ENCODE data around the gene OR2T35. TPM values are rescaled to one million over a fixed set of nuclear protein-coding genes. Genes with fewer than 3 reads are reported as not detected.
"Not testable (repeated sequence)": the region's sequence is repeated elsewhere in the genome, so short reads cannot be mapped to it uniquely, and the experiment has no call there.

The OR2T35 gene, protein sequence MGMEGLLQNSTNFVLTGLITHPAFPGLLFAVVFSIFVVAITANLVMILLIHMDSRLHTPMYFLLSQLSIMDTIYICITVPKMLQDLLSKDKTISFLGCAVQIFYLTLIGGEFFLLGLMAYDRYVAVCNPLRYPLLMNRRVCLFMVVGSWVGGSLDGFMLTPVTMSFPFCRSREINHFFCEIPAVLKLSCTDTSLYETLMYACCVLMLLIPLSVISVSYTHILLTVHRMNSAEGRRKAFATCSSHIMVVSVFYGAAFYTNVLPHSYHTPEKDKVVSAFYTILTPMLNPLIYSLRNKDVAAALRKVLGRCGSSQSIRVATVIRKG
- not detected for total RNA-seq

DNA sequence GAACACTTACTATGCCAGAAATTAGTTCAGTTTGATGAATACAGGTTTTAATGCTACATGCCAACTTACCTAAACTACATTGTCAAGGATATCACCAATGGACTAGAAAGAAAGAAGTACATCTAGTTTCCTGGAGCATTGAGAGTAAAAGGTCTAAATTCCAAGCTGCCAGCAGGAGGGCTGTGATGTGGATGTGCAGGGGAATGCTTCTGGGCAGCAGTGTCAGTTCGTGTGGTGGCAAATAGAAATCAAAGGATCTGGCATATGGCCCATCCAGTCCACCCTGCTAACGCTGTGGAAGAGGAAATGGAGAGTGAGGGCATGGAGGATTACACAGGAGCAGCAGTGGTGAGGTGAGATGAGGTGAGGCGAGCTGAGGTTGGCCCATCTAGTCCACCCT, at the start of gene OR2T35:
TSS of gene OR2T35 (minus strand) at position 101 of the 400 bp plus-strand sequence. CDS start 6,020 bp downstream, outside the sequence.
- ATAC-seq; H3K27ac Mint-ChIP-seq; H3K36me3 Mint-ChIP-seq; DNase-seq (ENCODE audit: low spot score in 2 of 2); H3K9me3 Mint-ChIP-seq: not testable (repeated sequence)

DNA sequence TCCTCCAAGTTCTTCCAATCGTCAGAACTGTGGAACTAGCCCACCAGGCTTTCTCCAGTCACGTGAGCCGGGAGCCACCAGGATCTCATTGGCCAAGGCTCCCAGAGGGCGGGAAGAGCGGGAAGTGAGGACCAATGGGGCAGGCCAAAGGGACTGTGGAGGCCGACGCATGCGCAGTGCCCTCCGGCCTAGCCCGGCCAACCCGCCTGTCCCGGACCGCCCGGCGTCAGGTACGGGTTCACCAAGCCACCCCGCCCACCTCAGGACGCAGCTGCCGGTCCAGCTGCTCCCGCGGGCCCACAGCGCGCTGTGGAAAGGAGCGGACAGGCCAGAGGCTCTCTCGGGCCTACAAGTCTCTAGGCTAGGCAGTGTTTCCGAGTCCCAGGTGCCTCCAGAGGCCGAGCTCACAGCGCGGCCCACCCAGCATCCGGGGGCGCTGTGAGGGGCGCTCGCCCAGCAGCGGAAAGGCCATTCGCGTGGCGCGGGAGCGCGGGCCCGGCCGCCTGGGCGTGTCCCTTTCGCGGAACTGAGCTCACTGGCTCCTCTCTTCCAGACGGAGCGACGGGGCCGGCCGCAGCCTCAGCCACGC, 46.6 kb upstream of the OR2T35 start:
- DNase-seq (ENCODE audit: low spot score in 2 of 2) (no peak), ATAC-seq (no peak)
- no peak overlapping the region for H3K27ac Mint-ChIP-seq
- H3K9me3 Mint-ChIP-seq: peaks cover 10 to 12% of the 10 kb centered on the region in 2 donors
- peaks cover 6 to 11% of the 10 kb centered on the region in 2 donors for H3K36me3 Mint-ChIP-seq

DNA sequence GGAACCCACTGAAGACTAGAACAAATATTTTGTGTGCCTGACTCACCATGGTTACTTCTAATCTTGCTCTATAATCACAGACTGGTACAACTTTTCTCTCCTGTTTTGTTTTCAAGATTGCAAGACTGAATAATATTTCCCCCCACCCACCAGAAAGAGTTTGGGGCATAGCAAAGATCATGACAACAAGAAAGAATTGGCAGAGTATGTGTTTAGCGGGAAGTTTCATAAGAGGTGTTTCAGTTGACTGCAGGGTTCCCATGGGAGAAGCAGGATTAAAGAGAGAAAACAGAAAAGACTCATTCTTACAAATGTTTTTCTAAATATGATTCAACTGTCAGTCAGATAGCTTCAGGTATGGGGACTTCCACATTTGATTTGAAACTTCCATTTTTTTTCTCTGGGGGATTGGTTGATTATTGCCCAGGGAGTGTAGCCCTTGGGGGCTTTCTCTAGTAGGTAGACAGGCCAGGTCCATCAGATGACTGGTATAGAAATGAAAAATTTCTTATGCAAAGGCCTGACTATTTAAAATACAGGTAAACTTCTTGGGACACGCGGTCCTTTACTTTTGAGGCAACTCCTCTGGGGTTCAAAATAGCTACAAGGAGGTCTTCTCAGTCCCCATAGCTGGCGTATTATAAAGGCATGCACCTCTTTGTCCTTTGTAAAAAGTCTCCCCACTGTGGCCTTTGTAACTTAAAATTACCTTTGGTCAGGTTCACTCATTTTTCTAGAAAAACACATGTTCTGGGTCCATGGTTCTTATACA, 43.6 kb upstream of the OR2T35 start:
- H3K27ac Mint-ChIP-seq: no peak overlapping the region
- ATAC-seq (peak in 1 of 2 donors; percentile 22), DNase-seq (ENCODE audit: low spot score in 2 of 2) (no peak)
- peaks cover 10 to 12% of the 10 kb centered on the region in 2 donors for H3K9me3 Mint-ChIP-seq
- peaks cover 6 to 11% of the 10 kb centered on the region in 2 donors for H3K36me3 Mint-ChIP-seq

- no peak for DNase-seq (ENCODE audit: low spot score in 2 of 2)
- H3K36me3 Mint-ChIP-seq: peaks cover 0 to 6% of the 10 kb centered on the region in 2 donors
- peak; percentile 78 to 80 for ATAC-seq
- no peak overlapping the region for H3K27ac Mint-ChIP-seq
- peaks cover 6 to 7% of the 10 kb centered on the region in 2 donors for H3K9me3 Mint-ChIP-seq
These were observed 41.7 kb upstream of the OR2T35 start for GRCh38 chr1:248686815-248687214.

- peak overlapping the region in 1 of 2 donors; percentile 38 for H3K27ac Mint-ChIP-seq
- no peak for DNase-seq (ENCODE audit: low spot score in 2 of 2)
- H3K36me3 Mint-ChIP-seq: no peaks in the 10 kb centered on the region
- ATAC-seq: no peak
- no peaks in the 10 kb centered on the region for H3K9me3 Mint-ChIP-seq
These were observed 36.6 kb upstream of the OR2T35 start for GRCh38 chr1:248681651-248682050.

GRCh38 chr1:248670003-248670402, 24.9 kb upstream of the OR2T35 start:
- DNase-seq (ENCODE audit: low spot score in 2 of 2) (no peak), ATAC-seq (no peak)
- H3K36me3 Mint-ChIP-seq: peaks cover 0 to 4% of the 10 kb centered on the region in 2 donors
- no peak overlapping the region for H3K27ac Mint-ChIP-seq
- peaks cover 0 to 3% of the 10 kb centered on the region in 2 donors for H3K9me3 Mint-ChIP-seq

DNA sequence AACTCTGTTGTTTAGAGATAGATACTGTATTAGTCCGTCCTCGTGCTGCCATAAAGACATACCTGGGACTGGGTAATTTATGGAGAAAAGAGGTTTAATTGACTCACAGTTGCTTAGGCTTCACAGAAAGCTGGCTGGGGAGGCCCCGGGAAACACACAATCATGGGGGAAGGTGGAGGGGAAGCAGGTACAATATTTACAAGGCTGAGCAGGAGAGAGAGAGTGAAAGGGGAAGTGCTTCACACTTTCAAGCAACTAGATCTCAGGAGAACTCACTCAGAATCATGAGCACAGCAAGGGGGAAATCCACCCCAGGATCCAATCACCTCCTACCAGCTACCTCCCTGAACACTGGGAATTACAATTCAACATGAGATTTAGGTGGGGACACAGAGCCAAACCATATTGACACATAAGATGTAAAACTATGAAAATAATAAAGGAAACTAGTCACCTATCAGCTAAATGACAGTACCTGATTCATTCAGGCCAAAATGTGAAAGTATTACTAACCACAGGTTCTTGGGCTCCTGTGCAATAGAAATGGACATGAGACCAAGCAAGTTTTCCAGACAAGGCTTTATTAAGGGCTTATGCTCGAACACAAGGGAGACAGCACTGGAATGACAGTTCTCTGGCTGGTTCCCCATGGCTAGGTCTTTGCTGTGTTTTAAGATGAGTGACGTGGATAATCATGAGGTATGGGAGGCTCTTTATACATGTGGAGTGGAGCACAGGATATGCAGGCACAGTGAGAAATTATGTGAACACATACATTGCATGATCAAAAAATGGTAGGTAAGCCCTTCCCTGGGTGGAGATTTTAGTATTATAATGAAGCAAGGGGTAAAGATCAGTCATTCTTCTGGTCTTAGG, 18.6 kb upstream of the OR2T35 start:
- DNase-seq (ENCODE audit: low spot score in 2 of 2): not testable (repeated sequence)

DNA sequence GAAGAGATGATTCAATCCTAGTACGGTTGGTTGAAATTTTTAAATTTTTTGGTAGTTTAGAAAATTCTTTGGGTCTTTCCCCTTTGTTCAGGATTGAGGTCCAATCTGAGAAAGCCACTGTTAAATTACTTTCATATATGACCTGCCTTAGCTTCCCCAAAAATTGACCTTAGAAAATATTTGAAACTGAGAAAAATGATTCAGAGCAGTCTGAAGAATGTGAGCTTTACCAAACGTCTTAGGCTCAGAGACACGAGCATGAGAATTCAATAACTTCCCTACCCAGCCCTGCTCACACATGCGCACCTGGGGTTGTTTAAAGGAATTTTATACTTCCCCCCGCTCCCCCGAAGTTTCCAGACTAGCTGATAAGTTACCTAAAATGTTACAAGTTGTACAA, 11.7 kb upstream of the OR2T35 start:
- H3K27ac Mint-ChIP-seq; DNase-seq (ENCODE audit: low spot score in 2 of 2); H3K9me3 Mint-ChIP-seq; ATAC-seq; H3K36me3 Mint-ChIP-seq: not testable (repeated sequence)

More for the DNA sequence above, 18.6 kb upstream of the OR2T35 start:
- not testable (repeated sequence) for H3K36me3 Mint-ChIP-seq, H3K9me3 Mint-ChIP-seq
- peak in 1 of 2 donors; percentile 77 for ATAC-seq
- H3K27ac Mint-ChIP-seq: peak overlapping the region in 1 of 2 donors; percentile 50

DNA sequence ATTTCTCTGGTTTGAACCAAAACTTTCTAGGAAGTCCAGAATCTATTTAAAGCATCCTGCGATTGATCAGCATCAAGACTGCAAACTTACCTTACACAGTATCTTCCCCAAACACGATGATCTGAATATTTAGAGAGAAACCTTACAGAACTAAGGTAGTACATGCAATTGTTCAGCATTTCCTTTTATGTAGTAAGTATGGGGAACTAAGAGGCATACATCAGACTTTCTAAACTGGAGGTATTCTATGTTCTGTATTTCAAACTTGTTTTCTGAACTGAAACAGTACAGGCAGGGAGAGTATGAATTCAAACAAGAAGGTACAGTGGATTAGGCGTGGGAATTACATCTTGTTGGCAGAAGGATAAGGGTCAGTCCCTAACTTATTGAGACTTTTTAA, 10.3 kb upstream of the OR2T35 start, which contains the start of gene OR2T27:
TSS of gene OR2T27 (minus strand) at position 175 of the 400 bp plus-strand sequence. CDS start 4,644 bp downstream, outside the sequence.
- not testable (repeated sequence) for H3K9me3 Mint-ChIP-seq; H3K27ac Mint-ChIP-seq; H3K36me3 Mint-ChIP-seq; ATAC-seq; DNase-seq (ENCODE audit: low spot score in 2 of 2)

DNA sequence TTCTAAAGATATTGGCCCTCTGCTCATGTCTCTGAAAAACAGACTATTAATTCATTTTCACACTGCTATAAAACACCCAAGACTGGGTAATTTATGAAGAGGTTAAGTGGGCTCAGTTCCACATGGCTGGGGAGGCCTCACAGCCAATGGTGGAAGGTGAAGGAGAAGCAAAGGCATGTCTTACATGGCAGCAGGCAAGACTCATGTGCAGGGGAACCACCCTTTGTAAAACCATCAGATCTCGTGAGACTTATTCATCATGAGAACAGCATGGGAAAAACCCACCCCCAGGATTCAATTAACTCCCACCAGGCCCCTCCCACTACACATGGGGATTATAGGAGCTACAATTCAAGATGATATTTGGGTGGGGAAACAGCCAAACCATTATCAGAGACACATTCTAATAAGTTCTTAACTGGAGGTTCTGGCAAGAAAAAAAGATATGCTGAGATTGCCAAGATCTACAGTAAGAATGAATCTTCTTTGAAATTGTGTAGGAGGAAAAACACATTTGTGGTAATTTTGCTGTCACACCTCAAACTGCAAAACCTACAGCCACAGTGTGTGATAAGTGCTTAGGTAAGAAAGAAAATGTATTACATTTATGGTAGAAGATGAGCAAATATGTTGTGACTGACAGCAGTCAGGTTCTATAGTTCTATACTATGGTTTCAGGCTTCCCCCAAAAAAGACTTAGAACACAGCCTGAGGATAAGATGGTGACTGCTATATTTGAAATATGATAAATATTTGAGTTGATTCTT, 3.9 kb upstream of the OR2T35 start:
- not testable (repeated sequence) for H3K36me3 Mint-ChIP-seq; H3K9me3 Mint-ChIP-seq; DNase-seq (ENCODE audit: low spot score in 2 of 2)
- ATAC-seq: peak in 1 of 2 donors; percentile 92
- H3K27ac Mint-ChIP-seq: peak overlapping the region in 1 of 2 donors; percentile 48

DNA sequence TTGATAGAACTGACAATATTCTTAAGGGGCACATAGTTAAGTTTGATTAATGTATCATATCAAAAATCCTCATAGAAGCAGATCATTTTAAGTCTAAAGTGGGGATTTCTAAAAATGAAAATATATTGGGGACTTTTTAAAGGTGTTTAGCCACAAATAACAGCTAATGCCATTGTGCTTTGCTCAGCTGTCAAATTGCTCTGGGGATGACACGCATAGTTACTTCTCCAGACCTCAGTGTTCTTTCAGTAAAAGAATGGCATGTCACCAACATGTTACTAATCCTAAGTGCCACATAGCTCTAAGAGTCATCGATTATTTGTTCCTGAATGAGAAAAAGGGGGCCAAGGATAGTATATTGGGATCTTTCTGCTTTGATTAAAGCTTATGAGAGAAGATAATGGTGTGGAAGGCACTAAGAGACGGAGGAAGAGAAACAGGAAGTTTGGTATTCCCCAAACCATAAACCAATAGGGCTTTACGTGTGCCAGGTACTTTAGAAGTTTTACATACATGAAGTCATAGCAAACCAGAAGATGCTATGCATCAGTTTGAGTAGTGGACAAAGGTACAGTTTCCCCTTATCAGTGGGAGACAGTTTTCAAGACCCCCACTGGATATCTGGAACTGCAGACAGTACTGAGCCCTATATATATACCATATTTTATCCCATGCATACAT, 2.0 kb downstream of the OR2T35 start:
- DNase-seq (ENCODE audit: low spot score in 2 of 2); H3K36me3 Mint-ChIP-seq; ATAC-seq; H3K27ac Mint-ChIP-seq; H3K9me3 Mint-ChIP-seq: not testable (repeated sequence)

DNA sequence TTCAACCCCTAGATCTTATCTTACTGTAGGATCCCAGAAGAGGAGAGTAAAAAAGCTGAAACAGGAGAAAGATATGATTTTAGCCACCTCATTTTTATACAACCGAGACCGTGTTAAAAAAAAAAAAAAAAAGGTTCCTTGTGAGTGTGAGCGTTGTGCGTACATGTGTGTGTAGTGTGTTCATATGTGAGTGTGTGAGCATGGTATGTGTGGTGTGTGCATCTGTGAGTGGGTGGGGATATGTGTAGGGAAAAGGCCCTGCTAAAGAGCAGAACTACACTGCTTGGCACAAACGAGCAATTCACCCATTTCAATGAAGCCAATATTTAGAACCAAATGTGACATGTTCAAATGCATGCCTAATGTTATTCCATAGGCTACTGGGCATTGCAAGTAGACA, 3.5 kb downstream of the OR2T35 start:
- H3K9me3 Mint-ChIP-seq: not testable (repeated sequence)

DNA sequence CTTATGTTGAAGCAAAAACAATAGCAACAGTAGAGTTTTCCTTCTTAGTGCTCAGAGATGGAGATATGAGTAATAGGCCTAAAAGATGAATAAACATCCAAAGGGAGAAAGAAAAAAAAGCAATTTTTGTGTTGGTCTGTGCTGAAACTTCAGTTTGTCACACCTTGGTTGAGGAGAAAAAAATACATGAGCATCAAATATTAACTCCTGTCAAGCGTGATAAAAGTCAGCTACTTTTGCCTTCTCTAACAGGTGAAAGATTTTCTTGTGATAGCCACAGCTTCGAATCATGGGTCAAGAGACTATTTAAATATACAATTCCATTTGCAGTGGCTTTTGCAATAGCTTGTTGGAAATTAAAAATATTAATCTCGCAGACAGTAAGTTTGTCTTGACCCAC, 4.2 kb downstream of the OR2T35 start:
- not testable (repeated sequence) for H3K27ac Mint-ChIP-seq; DNase-seq (ENCODE audit: low spot score in 2 of 2); ATAC-seq; H3K9me3 Mint-ChIP-seq; H3K36me3 Mint-ChIP-seq

More for the DNA sequence above, 3.5 kb downstream of the OR2T35 start:
- not testable (repeated sequence) for H3K36me3 Mint-ChIP-seq; H3K27ac Mint-ChIP-seq; DNase-seq (ENCODE audit: low spot score in 2 of 2); ATAC-seq

GRCh38 chr1:248639652-248640051, 5.4 kb downstream of the OR2T35 start:
- DNase-seq (ENCODE audit: low spot score in 2 of 2); H3K27ac Mint-ChIP-seq; H3K36me3 Mint-ChIP-seq; H3K9me3 Mint-ChIP-seq: not testable (repeated sequence)
- peak in 1 of 2 donors; percentile 35 for ATAC-seq

GRCh38 chr1:248636612-248637011, 8.5 kb downstream of the OR2T35 start:
- not testable (repeated sequence) for ATAC-seq; H3K27ac Mint-ChIP-seq; H3K9me3 Mint-ChIP-seq; DNase-seq (ENCODE audit: low spot score in 2 of 2); H3K36me3 Mint-ChIP-seq
